ENCODE results near the gene KHK.

Gene KHK

GRCh38 chr2:27137322-27137935 lies 50.9 kb downstream of the KHK start:
- Histone ChIP-seq H3K27ac (no peak overlapping the region), H3K4me3 (no peak overlapping the region)

DNA sequence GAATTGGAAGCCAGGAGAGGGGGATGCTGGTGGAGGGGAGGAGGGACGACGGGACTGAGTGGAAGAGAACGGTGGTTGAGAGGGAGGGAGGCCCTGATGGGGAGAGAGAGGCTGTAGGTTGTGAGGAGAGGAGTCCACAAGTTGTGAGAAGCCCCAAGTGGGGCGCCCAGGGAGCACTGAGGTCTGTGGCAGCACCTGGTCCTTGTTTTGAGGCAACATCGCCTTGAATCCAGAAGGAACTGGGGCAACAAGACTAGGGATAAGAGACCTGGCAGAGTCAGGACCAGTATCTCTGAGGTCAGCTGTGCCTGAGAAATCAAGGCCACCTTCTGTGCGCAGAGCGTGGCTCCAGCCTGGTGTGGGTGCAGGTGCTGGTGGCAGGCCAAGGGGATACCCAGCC lies 51.5 kb downstream of the KHK start:
- Histone ChIP-seq H3K4me3 (no peak overlapping the region), H3K27ac (no peak overlapping the region)

GRCh38 chr2:27139310-27139709 lies 52.7 kb downstream of the KHK start, which contains the start of gene PRR30:
TSS of gene PRR30 (minus strand) at chr2:27139410. CDS start at chr2:27138329, 1,081 bp downstream.
- no peak within 1 kb of the TSS for H3K27ac ChIP-seq
- H3K4me3 ChIP-seq = no peak within 1 kb of the TSS

DNA sequence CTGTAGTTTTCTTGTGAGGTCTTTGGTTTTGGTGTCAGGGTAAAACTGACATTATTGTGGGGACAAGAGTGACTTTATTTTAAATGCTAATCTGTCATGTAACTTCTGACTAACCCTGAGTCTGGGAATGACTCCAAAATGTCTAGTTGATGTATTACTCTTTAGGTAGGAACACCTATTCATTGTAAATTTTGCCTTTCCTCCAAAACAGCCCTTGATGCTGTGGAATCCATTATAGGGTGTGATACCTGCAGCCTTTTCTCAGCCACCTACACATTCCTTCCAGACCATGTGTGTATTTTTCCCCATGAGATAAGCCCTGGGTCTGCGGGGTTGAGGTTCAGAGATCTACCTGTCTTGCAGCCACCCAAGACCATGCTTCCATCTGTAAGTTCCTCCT lies 56.7 kb downstream of the KHK start:
- H3K27ac ChIP-seq = no peak overlapping the region
- H3K4me3 ChIP-seq = no peak overlapping the region

DNA sequence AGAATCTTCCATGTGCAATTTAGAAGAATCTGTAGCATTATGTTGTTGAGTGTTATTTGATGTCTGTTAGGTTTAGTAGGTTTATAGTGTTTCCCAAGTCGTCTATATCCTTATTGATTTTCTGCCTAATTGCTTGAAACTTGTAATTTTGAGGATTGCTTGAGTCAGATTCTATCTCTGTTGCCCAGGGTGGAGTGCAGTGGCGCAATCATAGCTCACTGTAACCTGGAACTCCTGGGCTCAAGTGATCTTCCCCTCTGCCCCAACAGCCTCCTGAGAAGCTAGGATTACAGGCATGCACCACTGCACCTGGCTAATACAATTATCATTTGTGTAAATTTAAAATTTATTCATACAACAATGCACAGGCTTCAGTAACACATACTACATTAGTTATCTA lies 59.1 kb downstream of the KHK start:
- H3K27ac ChIP-seq = no peak overlapping the region
- H3K4me3 ChIP-seq = no peak overlapping the region

DNA sequence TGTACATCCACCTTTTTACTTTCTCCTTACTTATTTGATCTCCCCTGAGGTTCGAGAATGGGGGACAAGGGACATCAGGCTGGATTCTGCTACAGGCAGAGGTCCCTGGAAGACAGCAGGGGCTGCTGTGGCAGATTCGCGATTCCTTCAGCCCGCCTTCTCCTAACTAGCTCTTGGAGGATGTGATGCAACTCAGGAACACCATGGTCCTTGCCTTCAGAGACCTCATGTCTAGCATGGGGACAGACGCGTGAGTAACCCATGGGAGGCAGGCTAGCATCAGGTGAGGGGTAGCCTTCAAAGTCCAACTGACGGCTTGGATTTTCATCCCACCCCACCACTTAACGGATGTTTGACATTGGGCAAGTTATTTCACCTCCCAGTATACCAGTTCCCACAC lies 61.4 kb downstream of the KHK start:
- Histone ChIP-seq H3K4me3 (no peak overlapping the region), H3K27ac (no peak overlapping the region)

- Histone ChIP-seq H3K27ac (no peak within 1 kb of the TSS), H3K4me3 (no peak within 1 kb of the TSS)
These were observed 62.3 kb downstream of the KHK start, which contains the start of gene TCF23 for GRCh38 chr2:27148801-27149439. TSS of gene TCF23 (plus strand) at chr2:27149004. CDS start at chr2:27149134, 130 bp downstream.

- Histone ChIP-seq H3K4me3 (no peak overlapping the region), H3K27ac (no peak overlapping the region)
These were observed 63.2 kb downstream of the KHK start for GRCh38 chr2:27149570-27150405.
